ENCODE data around the gene ZNF764.
"Not testable (repeated sequence)": the region's sequence is repeated elsewhere in the genome, so short reads cannot be mapped to it uniquely, and the experiment has no call there.

DNA sequence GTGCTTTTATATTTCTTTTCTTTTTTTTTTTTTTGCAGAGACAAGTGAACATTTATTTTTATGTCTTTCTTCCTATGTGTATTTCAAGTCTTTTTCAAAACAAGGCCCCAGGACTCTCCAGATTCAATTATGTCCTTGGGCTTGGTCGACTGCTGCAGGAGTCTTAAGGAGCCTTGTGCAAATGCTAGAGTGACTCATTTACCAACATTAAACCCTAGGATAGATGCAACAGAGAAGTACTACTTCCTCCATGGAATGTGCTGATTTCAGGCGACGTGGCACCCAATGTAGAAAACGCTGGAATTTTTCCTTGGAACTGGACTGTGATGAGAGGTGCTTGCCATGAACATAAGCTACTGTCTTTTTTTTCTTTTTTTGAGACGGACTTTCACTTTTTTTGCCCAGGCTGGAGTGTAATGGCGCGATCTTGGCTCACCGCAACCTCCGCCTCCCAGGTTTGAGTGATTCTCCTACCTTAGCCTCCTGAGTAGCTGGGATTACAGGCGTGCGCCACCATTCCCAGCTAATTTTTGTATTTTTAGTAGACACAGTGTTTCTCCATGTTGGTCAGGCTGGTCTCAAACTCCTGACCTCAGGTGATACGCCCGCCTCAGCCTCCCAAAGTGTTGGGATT lies 21.7 kb downstream of the ZNF764 start:
- not testable (repeated sequence) for TF ChIP-seq POLR2A (IDR thresholded peaks at IDR 0.05; ENCODE audit: low read length); GATA1 (IDR thresholded peaks at IDR 0.05; ENCODE audit: low read depth, low read length)

Measured in erythroblast (primary cell).